Epithelial cell of proximal tubule (primary cell): ENCODE results near the gene SMARCB1. TPM values are rescaled to one million over a fixed set of nuclear protein-coding genes. Genes with fewer than 3 reads are reported as not detected.

Source experiments
- DNase-seq: peaks from one replicate; pipeline ENCODE4 v3.0.0-alpha.2; 2011; ENCODE audit warnings: low read depth
- H3K4me3 ChIP-seq: 2 replicates; pipeline ENCODE4 v1.5.1; 2011; ENCODE audit warnings: low read depth, mild to moderate bottlenecking, low read length
- CTCF ChIP-seq: conservative IDR thresholded peaks from 2 replicates; pipeline ENCODE4 v1.5.1; 2012; ENCODE audit warnings: low read depth, mild to moderate bottlenecking, low read length
- total RNA-seq: library from RNA; depleted of rRNA; stranded (reverse); fragments of >200 nt; gene quantifications from 2 replicates; pipeline ENCODE4 v1.2.3, GENCODE V29; 2015

Gene SMARCB1
- total RNA-seq, 1 donor from 2014 or later, result 173 TPM

- no peak for DNase-seq
- TF ChIP-seq CTCF, result no peak
Measured at GRCh38 chr22:23883658-23884057, 96.9 kb downstream of the SMARCB1 start.

GRCh38 chr22:23884140-23884539, 97.4 kb downstream of the SMARCB1 start:
- no peak overlapping the region for H3K4me3 ChIP-seq
- TF ChIP-seq CTCF, result no peak
- DNase-seq, result no peak

More at GRCh38 chr22:23883658-23884057, 96.9 kb downstream of the SMARCB1 start:
- H3K4me3 ChIP-seq, result no peak overlapping the region

Other genes starting within 250 kb of the SMARCB1 start
- gene IGLL1, start 206.7 kb upstream of the SMARCB1 start, total RNA-seq, result not detected in 2 replicates
- gene DRICH1, start 154.6 kb upstream of the SMARCB1 start, total RNA-seq, result not detected in 2 replicates
- gene RGL4, start 96.0 kb upstream of the SMARCB1 start, total RNA-seq, result not detected in 2 replicates
- gene ZNF70, start 35.9 kb upstream of the SMARCB1 start, total RNA-seq, result 2.2 and 2.5 TPM in 2 replicates
- not detected in 2 replicates for gene VPREB3, start 32.5 kb upstream of the SMARCB1 start, total RNA-seq
- 0.36 and 2.1 TPM in 2 replicates for gene C22orf15, start 24.0 kb upstream of the SMARCB1 start, total RNA-seq
- gene CHCHD10, start 19.0 kb upstream of the SMARCB1 start, total RNA-seq, result 5.7 and 37.1 TPM in 2 replicates
- gene MMP11, start 14.1 kb upstream of the SMARCB1 start, total RNA-seq, result 11.4 and 22.3 TPM in 2 replicates
- gene DERL3, start 52.0 kb downstream of the SMARCB1 start, total RNA-seq, result 0.12 and 2.3 TPM in 2 replicates
- 13.1 and 14.3 TPM in 2 replicates for gene SLC2A11, start 70.9 kb downstream of the SMARCB1 start, total RNA-seq
- 901 and 1,073 TPM in 2 replicates for gene MIF, start 107.4 kb downstream of the SMARCB1 start, total RNA-seq
- 2.1 and 8.6 TPM in 2 replicates for gene GSTT2B, start 174.2 kb downstream of the SMARCB1 start, total RNA-seq
- gene DDTL, start 179.9 kb downstream of the SMARCB1 start, total RNA-seq, result 2.1 TPM in 1 of 2 replicates, not detected in the other
- 138 and 163 TPM in 2 replicates for gene DDT, start 187.5 kb downstream of the SMARCB1 start, total RNA-seq
- 1.6 TPM in 1 of 2 replicates, not detected in the other for gene GSTT2, start 193.2 kb downstream of the SMARCB1 start, total RNA-seq
- gene GSTT4, start 218.5 kb downstream of the SMARCB1 start, total RNA-seq, result not detected in 2 replicates
- 21.8 and 34.0 TPM in 2 replicates for gene CABIN1, start 224.3 kb downstream of the SMARCB1 start, total RNA-seq